Esophagus squamous epithelium (tissue), 5 donors: ENCODE measurements around the gene ARHGEF25. TPM values are rescaled to one million over a fixed set of nuclear protein-coding genes. Genes with fewer than 3 reads are reported as not detected.

Experiments
- DNase-seq: peaks from one replicate; lab custom pipeline; 2025; lab: John Stamatoyannopoulos, UW
- H3K27ac ChIP-seq, 4 donors: fragments of 200-600 bp; sonication (generic); one replicate each; pipeline ENCODE4 v1.5.1; 2016 to 2019; ENCODE audit warnings: mild to moderate bottlenecking in 1 of 4
- H3K27me3 ChIP-seq, 4 donors: fragments of 200-600 bp; sonication (generic); 1 replicate in 3 of 4; 2 replicates in 1 of 4; pipeline versions ENCODE4 v1.5.1 to v1.6.0; 2017 to 2021; ENCODE audit warnings: antibody characterized with exemption in 1 of 4
- H3K36me3 ChIP-seq, 3 donors: fragments of 200-600 bp; sonication (generic); one replicate each; pipeline ENCODE4 v1.5.1; 2016 to 2019
- H3K4me1 ChIP-seq, 3 donors: fragments of 200-600 bp; sonication (generic); one replicate each; pipeline ENCODE4 v1.5.1; 2017 to 2019
- H3K4me3 ChIP-seq, 4 donors: fragments of 200-600 bp; sonication (generic); 1 replicate in 3 of 4; 2 replicates in 1 of 4; pipeline ENCODE4 v1.5.1; 2016 to 2019; ENCODE audit warnings: mild to moderate bottlenecking in 2 of 4, moderate library complexity in 1 of 4
- H3K9me3 ChIP-seq, 3 donors: fragments of 200-600 bp; sonication (generic); one replicate each; pipeline ENCODE4 v1.5.1; 2016 to 2019
- CTCF ChIP-seq, 6 experiments: fragments of 450-650 bp in 4 of 6; fragments of 200-600 bp in 2 of 6; sonication (generic) in 2 of 6; IDR thresholded peaks; one replicate each; pipeline ENCODE4 v1.5.1; 2016 to 2019; ENCODE audit warnings: antibody characterized with exemption in 6 of 6, mild to moderate bottlenecking in 4 of 6, moderate library complexity in 4 of 6
- POLR2A ChIP-seq, 4 donors: fragments of 450-650 bp; IDR thresholded peaks; one replicate each; pipeline ENCODE4 v1.6.1; 2017; ENCODE audit warnings: antibody characterized with exemption in 4 of 4, mild to moderate bottlenecking in 4 of 4, moderate library complexity in 3 of 4
- WGBS, 2 donors: methylation state at CpG; one replicate each; pipeline ENCODE4 v1.1.5; 2018; 5-methylcytosine and 5-hydroxymethylcytosine counted together
- intact Hi-C: fragments of 100-400 bp; cut with DNase I; formaldehyde crosslinking; loops from one replicate; pipeline ENCODE4 v1.15.0; 2022
- total RNA-seq, 4 donors: library from RNA; depleted of rRNA; stranded (reverse); fragments of >200 nt; gene quantifications; one replicate each; pipeline ENCODE4 v1.1.0, GENCODE V29; 2016
- donor health status: DM: yes; HTN: yes; CAD: no.

Gene ARHGEF25
- total RNA-seq, 4 donors from 2014 or later, result 0.76 to 27.7 (median 6.2) TPM

GRCh38 chr12:57571926-57572762 is 39.1 kb upstream of the ARHGEF25 start:
- intact Hi-C loops, result no loop called here
- no peak for TF ChIP-seq POLR2A (IDR thresholded peaks at IDR 0.05)
- no peak for TF ChIP-seq CTCF (IDR thresholded peaks at IDR 0.05)
- no peak for DNase-seq
- Histone ChIP-seq H3K9me3 (no peaks in the 10 kb centered on the region), H3K36me3 (no peaks in the 10 kb centered on the region), H3K4me1 (no peaks in the 10 kb centered on the region), H3K27me3 (peaks cover 0 to 7% (median 0%) of the 10 kb centered on the region in 4 donors), H3K4me3 (no peak overlapping the region), H3K27ac (no peak overlapping the region)
- WGBS, 2 donors, result 79 to 88% methylated on average over 9 to 12 of the region's 12 CpGs

GRCh38 chr12:57574795-57575194 is 36.4 kb upstream of the ARHGEF25 start:
- no peak for DNase-seq
- Histone ChIP-seq H3K4me3 (no peak overlapping the region), H3K27ac (no peak overlapping the region), H3K27me3 (no peaks in the 10 kb centered on the region), H3K9me3 (no peaks in the 10 kb centered on the region), H3K36me3 (no peaks in the 10 kb centered on the region), H3K4me1 (no peaks in the 10 kb centered on the region)
- TF ChIP-seq CTCF (IDR thresholded peaks at IDR 0.05) (no peak), POLR2A (IDR thresholded peaks at IDR 0.05) (no peak)
- 77 to 89% methylated on average over 9 to 10 of the region's 10 CpGs for WGBS, 2 donors
- intact Hi-C loops, result no loop called here

- 84 to 89% methylated on average over 6 to 11 of the region's 12 CpGs for WGBS, 2 donors
- intact Hi-C loops, result no loop called here
- no peak for DNase-seq
Measured at GRCh38 chr12:57575771-57576612, 35.2 kb upstream of the ARHGEF25 start.

GRCh38 chr12:57576613-57577160 is 34.5 kb upstream of the ARHGEF25 start:
- Histone ChIP-seq H3K9me3 (no peaks in the 10 kb centered on the region), H3K27me3 (no peaks in the 10 kb centered on the region), H3K4me1 (no peaks in the 10 kb centered on the region), H3K27ac (no peak overlapping the region), H3K36me3 (no peaks in the 10 kb centered on the region), H3K4me3 (no peak overlapping the region)
- TF ChIP-seq CTCF (IDR thresholded peaks at IDR 0.05), result no peak
- no peak for TF ChIP-seq POLR2A (IDR thresholded peaks at IDR 0.05)
- DNase-seq, result no peak
- intact Hi-C loops, result no loop called here
- WGBS, 2 donors, result 66 to 76% methylated on average over 9 of the region's 9 CpGs

More at GRCh38 chr12:57575771-57576612, 35.2 kb upstream of the ARHGEF25 start:
- no peak overlapping the region for H3K27ac ChIP-seq
- H3K9me3 ChIP-seq, result no peaks in the 10 kb centered on the region
- TF ChIP-seq POLR2A (IDR thresholded peaks at IDR 0.05) (no peak), CTCF (IDR thresholded peaks at IDR 0.05) (no peak)
- no peaks in the 10 kb centered on the region for H3K4me1 ChIP-seq
- H3K4me3 ChIP-seq, result no peak overlapping the region
- no peaks in the 10 kb centered on the region for H3K36me3 ChIP-seq
- H3K27me3 ChIP-seq, result no peaks in the 10 kb centered on the region
